HFFc6 (cell line): Measurements from ENCODE around the gene REXO4. TPM values are rescaled to one million over a fixed set of nuclear protein-coding genes. Genes with fewer than 3 reads are reported as not detected.

ENCODE experiments used
- DNase-seq: peaks from one replicate; pipeline ENCODE4 v3.0.0-alpha.2; 2018
- H3K27ac Mint-ChIP-seq: 2 replicates; pipeline ENCODE4 v1.8.0; 2020; ENCODE audit warnings: mild to moderate bottlenecking, mixed read lengths
- H3K27me3 Mint-ChIP-seq: 2 replicates; pipeline ENCODE4 v1.8.0; 2021; ENCODE audit warnings: mild to moderate bottlenecking, moderate library complexity, mixed read lengths; ENCODE audit not compliant: insufficient read depth
- H3K36me3 Mint-ChIP-seq: 2 replicates; pipeline ENCODE4 v1.8.0; 2021; ENCODE audit warnings: low read depth, mixed read lengths
- H3K4me1 Mint-ChIP-seq: 2 replicates; pipeline ENCODE4 v1.8.0; 2020; ENCODE audit warnings: low read depth, mixed read lengths
- H3K4me3 Mint-ChIP-seq: 2 replicates; pipeline ENCODE4 v1.8.0; 2020; ENCODE audit warnings: mild to moderate bottlenecking, moderate library complexity, mixed read lengths
- H3K9me3 Mint-ChIP-seq: 2 replicates; pipeline ENCODE4 v1.8.0; 2020; ENCODE audit warnings: mild to moderate bottlenecking, mixed read lengths
- CTCF ChIP-seq: fragments of 200-600 bp; sonication (generic); IDR thresholded peaks from 2 replicates; pipeline ENCODE4 v1.5.0; 2021; ENCODE audit warnings: antibody characterized with exemption, mild to moderate bottlenecking
- long read RNA-seq: library from polyadenylated mRNA; unstranded; transcript quantifications from one replicate; pipeline ENCODE4 v2.0.0, GENCODE V29; 2019
- total RNA-seq, 6 experiments: library from RNA; stranded (reverse); fragmentation: NEBNext Ultra II Directional; extraction: Animal tissue kit (Norgen Biotek cat#: 25700); gene quantifications; 2 replicates in 1 of 6; 3 replicates in 5 of 6; pipeline ENCODE4 v1.2.3, GENCODE V29; 2021

REXO4 gene
- total RNA-seq: 10 to 100 TPM; 20.4 to 26.3 (median 23.5) TPM
- long read RNA-seq, transcript REXO4-202 (8 exons, 2,360 nt): major isoform, 22 of 33 reads
- long read RNA-seq, partial matches to known transcripts: 8 of 33 reads
- long read RNA-seq, other reads (novel, unspliced or antisense): 3 of 33 reads

- H3K27ac Mint-ChIP-seq: peak within 1 kb of the TSS; percentile 86
- no peak for TF ChIP-seq CTCF
Observed at GRCh38 chr9:133417541-133418461, at the start of gene REXO4. REXO4 (minus strand) TSS chr9:133418010; CDS start chr9:133417844, 166 bp downstream.

GRCh38 chr9:133467101-133467500 is 49.3 kb upstream of the REXO4 start:
- H3K4me3 Mint-ChIP-seq: no peak overlapping the region

More at GRCh38 chr9:133417541-133418461, at the start of gene REXO4:
- Mint-ChIP-seq H3K27me3 (no peaks in the 10 kb centered on the region; the same call in 1 of the 2 replicates), H3K36me3 (peaks cover 8% of the 10 kb centered on the region), H3K4me1 (peaks cover 16% of the 10 kb centered on the region), H3K4me3 (peak within 1 kb of the TSS; percentile 97), H3K9me3 (no peaks in the 10 kb centered on the region)
- peak; percentile 76 for DNase-seq

GRCh38 chr9:133465984-133466383 is 48.2 kb upstream of the REXO4 start:
- Mint-ChIP-seq H3K27me3 (no peaks in the 10 kb centered on the region), H3K9me3 (no peaks in the 10 kb centered on the region), H3K27ac (no peak overlapping the region), H3K36me3 (no peaks in the 10 kb centered on the region), H3K4me1 (no peaks in the 10 kb centered on the region), H3K4me3 (no peak overlapping the region)
- DNase-seq: no peak
- no peak for TF ChIP-seq CTCF

More at GRCh38 chr9:133467101-133467500, 49.3 kb upstream of the REXO4 start:
- Mint-ChIP-seq H3K36me3 (no peaks in the 10 kb centered on the region), H3K27ac (no peak overlapping the region), H3K4me1 (no peaks in the 10 kb centered on the region), H3K27me3 (no peaks in the 10 kb centered on the region), H3K9me3 (no peaks in the 10 kb centered on the region)
- DNase-seq: no peak
- TF ChIP-seq CTCF: 0 out of 2 replicates have a peak, but pooled peaks have one; percentile 29

- Mint-ChIP-seq H3K36me3 (no peaks in the 10 kb centered on the region), H3K4me3 (no peak overlapping the region), H3K27me3 (peaks cover 1% of the 10 kb centered on the region; the same call in 1 of the 2 replicates), H3K4me1 (no peaks in the 10 kb centered on the region), H3K9me3 (no peaks in the 10 kb centered on the region), H3K27ac (no peak overlapping the region)
- no peak for DNase-seq
- TF ChIP-seq CTCF: no peak
Observed at GRCh38 chr9:133464638-133465037, 46.8 kb upstream of the REXO4 start.

- Mint-ChIP-seq H3K27me3 (peaks cover 2% of the 10 kb centered on the region; the same call in 1 of the 2 replicates), H3K9me3 (no peaks in the 10 kb centered on the region), H3K27ac (no peak overlapping the region), H3K36me3 (no peaks in the 10 kb centered on the region), H3K4me3 (no peak overlapping the region), H3K4me1 (no peaks in the 10 kb centered on the region)
- no peak for DNase-seq
- no peak for TF ChIP-seq CTCF
Observed at GRCh38 chr9:133463864-133464615, 46.2 kb upstream of the REXO4 start.
